WTC11 (cell line): Measurements from ENCODE around the gene MAP4. TPM values are rescaled to one million over a fixed set of nuclear protein-coding genes. Genes with fewer than 3 reads are reported as not detected.

Experiments
- ATAC-seq: fragments of 200-7000 bp; cut with Tn5 transposase; 2 replicates; pipeline ENCODE4 v1.10.0; 2021; ENCODE audit warnings: mild to moderate bottlenecking, moderate library complexity
- CTCF ChIA-PET: fragments of 300-600 bp; sonication (Branson Sonifier 250); formaldehyde crosslinking; loops from one replicate; lab custom pipeline; 2021; ENCODE audit warnings: antibody characterized with exemption; lab: Charles Lee
- POLR2A ChIA-PET: fragments of 350-600 bp; sonication (Branson Sonifier 250); formaldehyde crosslinking; loops from one replicate; lab custom pipeline; 2021; ENCODE audit warnings: antibody characterized with exemption; lab: Charles Lee
- DNase-seq: peaks from one replicate; pipeline ENCODE4 v3.0.0; 2021; ENCODE audit warnings: low spot score
- H3K27ac Mint-ChIP-seq: 2 replicates; pipeline ENCODE4 v1.8.0; 2021; ENCODE audit warnings: mixed read lengths
- H3K27me3 Mint-ChIP-seq: 2 replicates; pipeline ENCODE4 v1.8.0; 2021; ENCODE audit warnings: low read depth, mild to moderate bottlenecking, moderate library complexity, mixed read lengths
- H3K36me3 Mint-ChIP-seq: 2 replicates; pipeline ENCODE4 v1.8.0; 2021; ENCODE audit warnings: mixed read lengths
- H3K4me1 Mint-ChIP-seq: 2 replicates; pipeline ENCODE4 v1.8.0; 2022; ENCODE audit warnings: mixed read lengths
- H3K4me3 Mint-ChIP-seq: 2 replicates; pipeline ENCODE4 v1.8.0; 2021; ENCODE audit warnings: mild to moderate bottlenecking, moderate library complexity, mixed read lengths
- H3K9me3 Mint-ChIP-seq: 2 replicates; pipeline ENCODE4 v1.8.0; 2021; ENCODE audit warnings: mixed read lengths
- CTCF ChIP-seq: fragments of 200-600 bp; IDR thresholded peaks from 2 replicates; pipeline ENCODE4 v1.8.0; 2022; ENCODE audit warnings: antibody characterized with exemption
- E2F4 ChIP-seq: sonication (generic); formaldehyde crosslinking; IDR thresholded peaks from 2 replicates; pipeline ENCODE4 v1.8.1; 2022; ENCODE audit warnings: low read depth, mild to moderate bottlenecking, moderate library complexity, missing genetic modification reagents, borderline replicate concordance
- ESRRA ChIP-seq: sonication (generic); formaldehyde crosslinking; IDR thresholded peaks from 2 replicates; pipeline ENCODE4 v1.8.1; 2022; ENCODE audit warnings: mild to moderate bottlenecking, missing genetic modification reagents, borderline replicate concordance
- GABPB1 ChIP-seq: sonication (generic); formaldehyde crosslinking; IDR thresholded peaks from 2 replicates; pipeline ENCODE4 v1.8.1; 2023; ENCODE audit warnings: mild to moderate bottlenecking, missing genetic modification reagents
- HMGA2 ChIP-seq: fragments of 250-450 bp; sonication (Bioruptor Pico); IDR thresholded peaks from 2 replicates; pipeline ENCODE4 v1.4.0; 2021; ENCODE audit warnings: mild to moderate bottlenecking, moderate library complexity
- JUN ChIP-seq: sonication (generic); formaldehyde crosslinking; IDR thresholded peaks from 2 replicates; pipeline ENCODE4 v1.8.0; 2023; ENCODE audit warnings: mild to moderate bottlenecking, missing genetic modification reagents
- MAX ChIP-seq: sonication (generic); formaldehyde crosslinking; IDR thresholded peaks from 2 replicates; pipeline ENCODE4 v1.8.0; 2022; ENCODE audit warnings: mild to moderate bottlenecking, missing genetic modification reagents
- NFATC4 ChIP-seq: fragments of 250-450 bp; sonication (Bioruptor Pico); IDR thresholded peaks from 2 replicates; pipeline ENCODE4 v1.9.0; 2021; ENCODE audit warnings: mild to moderate bottlenecking
- NR3C1 ChIP-seq: sonication (generic); formaldehyde crosslinking; conservative IDR thresholded peaks from 2 replicates; pipeline ENCODE4 v1.8.1; 2023; ENCODE audit warnings: low read depth, mild to moderate bottlenecking, missing genetic modification reagents
- RORB ChIP-seq: fragments of 250-450 bp; sonication (Bioruptor Pico); IDR thresholded peaks from 2 replicates; pipeline ENCODE4 v1.9.0; 2021; ENCODE audit warnings: mild to moderate bottlenecking
- SP1 ChIP-seq: sonication (generic); formaldehyde crosslinking; conservative IDR thresholded peaks from 2 replicates; pipeline ENCODE4 v1.8.1; 2022; ENCODE audit warnings: missing genetic modification reagents
- USF2 ChIP-seq: sonication (generic); formaldehyde crosslinking; IDR thresholded peaks from 2 replicates; pipeline ENCODE4 v1.8.1; 2023; ENCODE audit warnings: mild to moderate bottlenecking, missing genetic modification reagents, moderate library complexity
- ZBTB43 ChIP-seq: sonication (generic); formaldehyde crosslinking; IDR thresholded peaks from 2 replicates; pipeline ENCODE4 v1.8.1; 2023; ENCODE audit warnings: mild to moderate bottlenecking, missing genetic modification reagents
- ZMAT4 ChIP-seq: fragments of 250-450 bp; sonication (Bioruptor Pico); IDR thresholded peaks from 2 replicates; pipeline ENCODE4 v1.9.0; 2021; ENCODE audit warnings: mild to moderate bottlenecking
- ZNF121 ChIP-seq: sonication (generic); formaldehyde crosslinking; IDR thresholded peaks from 2 replicates; pipeline ENCODE4 v1.8.0; 2023; ENCODE audit warnings: missing genetic modification reagents
- ZNF263 ChIP-seq: sonication (generic); formaldehyde crosslinking; IDR thresholded peaks from 2 replicates; pipeline ENCODE4 v1.8.1; 2022; ENCODE audit warnings: low read depth, mild to moderate bottlenecking, moderate library complexity, missing genetic modification reagents
- ZNF281 ChIP-seq: sonication (generic); formaldehyde crosslinking; IDR thresholded peaks from 2 replicates; pipeline ENCODE4 v1.8.0; 2023; ENCODE audit warnings: mild to moderate bottlenecking, missing genetic modification reagents
- ZNF416 ChIP-seq: fragments of 250-450 bp; sonication (Bioruptor Pico); IDR thresholded peaks from 2 replicates; pipeline ENCODE4 v1.9.0; 2021; ENCODE audit warnings: mild to moderate bottlenecking, inconsistent platforms
- ZNF512 ChIP-seq: sonication (generic); formaldehyde crosslinking; IDR thresholded peaks from 2 replicates; pipeline ENCODE4 v1.8.1; 2022; ENCODE audit warnings: missing genetic modification reagents, borderline replicate concordance
- ZNF671 ChIP-seq: fragments of 250-450 bp; sonication (Bioruptor Pico); IDR thresholded peaks from 2 replicates; pipeline ENCODE4 v1.8.0; 2021; ENCODE audit warnings: mild to moderate bottlenecking
- total RNA-seq: library from RNA; stranded (reverse); gene quantifications from 3 replicates; pipeline ENCODE4 v1.2.3, GENCODE V29; 2021

Gene MAP4
- total RNA-seq, 1 experiment from 2014 or later, result 199 TPM

GRCh38 chr3:47851888-47852603 lies 164.2 kb downstream of the MAP4 start:
- ChIA-PET CTCF (interaction anchor here (0.5 to 5.5 kb wide), 2 partner anchors 273 to 300 kb away, joined by 3 to 45 read pairs; no protein-coding TSS in a partner anchor), POLR2A (no interaction called here)
- TF ChIP-seq ZNF416 (CRISPR knock-in tag) (no peak), ZNF121 (no peak), ZNF263 (CRISPR knock-in tag) (no peak), MAX (CRISPR knock-in tag) (no peak), ZMAT4 (no peak), SP1 (no peak), NR3C1 (CRISPR knock-in tag) (no peak), ZBTB43 (no peak), NFATC4 (CRISPR knock-in tag) (no peak), CTCF (no peak), ZNF512 (CRISPR knock-in tag) (no peak), ZNF281 (no peak), GABPB1 (no peak), ESRRA (no peak), HMGA2 (no peak), JUN (no peak), ZNF671 (CRISPR knock-in tag) (no peak), E2F4 (CRISPR knock-in tag) (no peak), USF2 (CRISPR knock-in tag) (no peak), RORB (CRISPR knock-in tag) (no peak)
- no peaks in the 10 kb centered on the region for H3K27me3 Mint-ChIP-seq
- H3K4me1 Mint-ChIP-seq, result no peaks in the 10 kb centered on the region
- no peak overlapping the region; the same call in 1 of the 2 replicates for H3K27ac Mint-ChIP-seq
- H3K4me3 Mint-ChIP-seq, result no peak overlapping the region
- DNase-seq, result no peak
- peaks cover 43% of the 10 kb centered on the region for H3K36me3 Mint-ChIP-seq
- no peaks in the 10 kb centered on the region for H3K9me3 Mint-ChIP-seq
- ATAC-seq, result no peak
